ENCODE data around the gene CCIN.
"Not testable (repeated sequence)": the region's sequence is repeated elsewhere in the genome, so short reads cannot be mapped to it uniquely, and the experiment has no call there.

CCIN gene

GRCh38 chr9:36126016-36126730 is 43.0 kb upstream of the CCIN start:
- no peak for TF ChIP-seq CTCF (IDR thresholded peaks at IDR 0.05; ENCODE audit: insufficient read depth, low read depth, low read length, missing control alignments)
- DNase-seq (ENCODE audit: low read depth) = no peak
- H3K4me3 ChIP-seq (ENCODE audit: low read depth, low read length) = no peak overlapping the region

- no peak overlapping the region for H3K4me3 ChIP-seq (ENCODE audit: low read depth, low read length)
- no peak for DNase-seq (ENCODE audit: low read depth)
These were observed 41.4 kb upstream of the CCIN start for GRCh38 chr9:36127652-36128244.

GRCh38 chr9:36128349-36128748 is 40.8 kb upstream of the CCIN start:
- no peak overlapping the region for H3K4me3 ChIP-seq (ENCODE audit: low read depth, low read length)
- TF ChIP-seq CTCF (IDR thresholded peaks at IDR 0.05; ENCODE audit: insufficient read depth, low read depth, low read length, missing control alignments) = no peak
- DNase-seq (ENCODE audit: low read depth) = no peak

More at GRCh38 chr9:36127652-36128244, 41.4 kb upstream of the CCIN start:
- no peak for TF ChIP-seq CTCF (IDR thresholded peaks at IDR 0.05; ENCODE audit: insufficient read depth, low read depth, low read length, missing control alignments)

- TF ChIP-seq CTCF (IDR thresholded peaks at IDR 0.05; ENCODE audit: insufficient read depth, low read depth, low read length, missing control alignments) = no peak
- H3K4me3 ChIP-seq (ENCODE audit: low read depth, low read length) = no peak overlapping the region
- no peak for DNase-seq (ENCODE audit: low read depth)
These were observed 40.0 kb upstream of the CCIN start for GRCh38 chr9:36129139-36129538.

GRCh38 chr9:36131666-36132065 is 37.5 kb upstream of the CCIN start:
- H3K4me3 ChIP-seq (ENCODE audit: low read depth, low read length); DNase-seq (ENCODE audit: low read depth): not testable (repeated sequence)

- no peak overlapping the region for H3K4me3 ChIP-seq (ENCODE audit: low read depth, low read length)
- DNase-seq (ENCODE audit: low read depth) = no peak
- TF ChIP-seq CTCF (IDR thresholded peaks at IDR 0.05; ENCODE audit: insufficient read depth, low read depth, low read length, missing control alignments) = no peak
These were observed 37.1 kb upstream of the CCIN start for GRCh38 chr9:36132086-36132485.

DNA sequence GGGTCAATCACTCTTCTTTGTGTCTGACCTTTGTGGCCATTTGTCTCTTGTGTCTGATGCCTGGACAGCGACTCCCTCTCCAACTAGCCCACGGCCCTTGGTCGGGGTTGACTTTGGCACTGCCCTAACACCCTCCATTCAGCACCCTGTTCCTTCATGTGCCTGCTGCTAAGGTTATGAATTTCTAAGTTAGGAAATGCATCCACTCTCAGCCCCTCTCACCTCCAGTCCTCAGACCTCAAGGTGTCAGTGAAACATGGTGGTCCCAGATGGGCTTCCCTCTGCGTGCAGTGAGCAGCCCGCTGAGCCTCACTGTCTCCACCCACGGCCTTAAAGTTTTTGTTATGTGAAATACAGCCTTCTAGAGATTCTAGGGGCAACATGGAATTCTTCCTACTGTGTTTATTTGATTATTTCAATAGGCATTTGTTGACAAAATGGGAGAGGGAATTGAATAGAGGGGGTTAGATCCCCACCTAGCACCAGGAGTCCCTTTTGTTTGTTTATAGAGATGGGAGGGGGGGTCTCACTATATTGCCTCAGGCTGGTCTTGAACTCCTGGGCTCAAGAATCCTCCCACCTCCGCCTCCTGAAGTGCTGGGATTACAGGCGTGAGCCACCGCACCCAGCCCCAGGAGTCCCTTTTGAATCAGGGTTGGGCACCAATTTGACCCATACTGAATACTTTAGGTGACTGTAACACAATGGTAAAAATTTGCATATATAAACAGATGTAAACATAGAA is 34.3 kb upstream of the CCIN start:
- DNase-seq (ENCODE audit: low read depth) = no peak
- no peak overlapping the region for H3K4me3 ChIP-seq (ENCODE audit: low read depth, low read length)
- no peak for TF ChIP-seq CTCF (IDR thresholded peaks at IDR 0.05; ENCODE audit: insufficient read depth, low read depth, low read length, missing control alignments)

Measured in GM12865 (cell line).